PC-9 (cell line): ENCODE results near the gene LRRC8A. TPM values are rescaled to one million over a fixed set of nuclear protein-coding genes. Genes with fewer than 3 reads are reported as not detected.
A peak's percentile ranks its signal among the peaks of the same experiment; 100 is the strongest.

ENCODE experiments used
- BruUV-seq: library from RNA; stranded (reverse); fragments of 400-500 nt; replicated peaks from 2 replicates; lab custom pipeline; 2021; lab: Mats Ljungman, UMichigan
- CTCF ChIA-PET: fragments of 300-600 bp; sonication (Branson Sonifier 250); formaldehyde crosslinking; loops from one replicate; lab custom pipeline; 2022; ENCODE audit warnings: antibody characterized with exemption; lab: Charles Lee
- POLR2A ChIA-PET: fragments of 300-600 bp; sonication (Branson Sonifier 250); formaldehyde crosslinking; loops from one replicate; lab custom pipeline; 2022; ENCODE audit warnings: antibody characterized with exemption; ENCODE audit not compliant: unreplicated experiment; lab: Charles Lee
- DNase-seq, 2 experiments: peaks; one replicate each; pipeline versions ENCODE4 v3.0.0 to v3.0.0-alpha.2; 2015 to 2022; ENCODE audit warnings: mixed read lengths in 1 of 2
- H2AFZ ChIP-seq: fragments of 200-600 bp; sonication (generic); 2 replicates; pipeline ENCODE4 v1.8.1; 2017; ENCODE audit warnings: antibody characterized with exemption
- H3F3A ChIP-seq: fragments of 200-600 bp; sonication (generic); 2 replicates; pipeline ENCODE4 v1.8.1; 2017; ENCODE audit warnings: antibody characterized with exemption, mild to moderate bottlenecking, low read depth; ENCODE audit not compliant: insufficient read depth
- H3K27ac ChIP-seq: fragments of 200-600 bp; sonication (generic); 2 replicates; pipeline ENCODE4 v1.6.1; 2016; ENCODE audit warnings: mixed run types
- H3K27me3 ChIP-seq: fragments of 200-600 bp; sonication (generic); 2 replicates; pipeline ENCODE4 v1.6.1; 2016; ENCODE audit warnings: low read depth, mixed run types; ENCODE audit not compliant: insufficient read depth
- H3K36me3 ChIP-seq: fragments of 200-600 bp; sonication (generic); 2 replicates; pipeline ENCODE4 v1.6.1; 2016; ENCODE audit warnings: low read depth, mixed run types
- H3K4me1 ChIP-seq: fragments of 200-600 bp; sonication (generic); replicated peaks from 2 replicates; pipeline ENCODE4 v1.6.1; 2016; ENCODE audit warnings: mixed run types; ENCODE audit not compliant: insufficient read depth
- H3K4me2 ChIP-seq: fragments of 200-600 bp; sonication (generic); 2 replicates; pipeline ENCODE4 v1.6.1; 2017; ENCODE audit warnings: mixed run types
- H3K4me3 ChIP-seq: fragments of 200-600 bp; sonication (generic); 2 replicates; pipeline ENCODE4 v1.6.1; 2016; ENCODE audit warnings: mixed run types
- H3K79me2 ChIP-seq: fragments of 200-600 bp; sonication (generic); 2 replicates; pipeline ENCODE4 v1.6.1; 2017; ENCODE audit warnings: low read depth, mixed run types
- H3K9me2 ChIP-seq: fragments of 200-600 bp; sonication (generic); 2 replicates; pipeline ENCODE4 v1.8.1; 2017; ENCODE audit warnings: mild to moderate bottlenecking; ENCODE audit not compliant: insufficient read depth
- H3K9me3 ChIP-seq: fragments of 200-600 bp; sonication (generic); 2 replicates; pipeline ENCODE4 v1.8.1; 2016; ENCODE audit warnings: low read depth; ENCODE audit not compliant: insufficient read depth
- H4K20me1 ChIP-seq: fragments of 200-600 bp; sonication (generic); 2 replicates; pipeline ENCODE4 v1.8.1; 2017; ENCODE audit not compliant: insufficient read depth
- EZH2 ChIP-seq: fragments of 200-600 bp; sonication (generic); IDR thresholded peaks from 2 replicates; pipeline ENCODE4 v1.8.0; 2017; ENCODE audit warnings: antibody characterized with exemption, low read depth
- intact Hi-C: fragments of 100-400 bp; cut with micrococcal nuclease; formaldehyde crosslinking; loops from one replicate; pipeline ENCODE4 v1.10.0; 2022; ENCODE audit not compliant: unreplicated experiment
- total RNA-seq: library from RNA; stranded (reverse); gene quantifications from 2 replicates; pipeline ENCODE4 v1.2.3, GENCODE V29; 2021
- TF ChIP-seq, protein P1 (sequence below): fragments of 200-600 bp; sonication (generic); conservative IDR thresholded peaks from 2 replicates; pipeline ENCODE4 v1.6.1; 2017; ENCODE audit warnings: mixed run types, antibody characterized with exemption, mild to moderate bottlenecking, moderate library complexity

LRRC8A gene
- total RNA-seq, 1 experiment from 2014 or later, result 90.3 TPM

DNA sequence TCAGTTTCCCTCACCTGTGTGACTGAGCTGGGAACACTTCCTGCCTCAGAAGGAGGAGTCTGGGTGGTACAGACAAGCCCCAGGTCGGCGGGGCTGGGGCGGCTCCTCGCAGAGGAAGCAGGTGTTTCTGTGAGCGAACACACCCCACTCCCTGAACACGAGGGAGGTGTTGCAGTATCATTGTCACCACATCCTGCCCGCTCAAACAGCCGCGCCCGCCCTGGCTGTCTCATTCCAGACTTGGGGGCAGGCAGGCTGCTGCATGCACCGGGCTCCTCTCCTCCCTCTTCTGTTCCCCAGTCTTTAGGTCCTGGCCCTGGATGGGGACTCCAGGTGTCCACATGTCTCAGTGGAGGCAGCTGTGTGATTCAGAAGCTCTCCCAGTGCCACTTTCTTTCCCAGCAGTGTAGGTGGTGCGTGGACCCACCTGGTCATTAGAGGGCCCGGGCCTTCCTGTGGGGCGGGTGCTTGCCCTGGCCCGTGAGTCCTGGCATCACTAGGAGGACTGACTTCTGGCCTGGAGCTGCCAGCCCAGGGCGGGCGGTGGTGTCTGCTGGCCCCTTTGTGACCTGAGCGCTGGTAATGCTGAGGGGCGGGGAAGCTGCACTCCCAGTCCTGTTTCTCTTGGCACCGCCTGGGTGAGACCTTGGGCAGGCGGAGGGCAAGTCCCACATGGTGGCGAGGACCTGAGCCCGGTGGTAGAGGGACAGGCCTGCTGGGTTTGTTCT is 20.6 kb downstream of the LRRC8A start:
- Histone ChIP-seq H3K9me3 (no peaks in the 10 kb centered on the region), H3F3A (peaks cover 61% of the 10 kb centered on the region), H3K36me3 (0 out of 2 replicates have a peak, but pooled peaks cover 2% of the 10 kb centered on the region), H4K20me1 (no peaks in the 10 kb centered on the region), H3K4me2 (peak overlapping the region; percentile 62), H3K4me1 (peaks cover 67% of the 10 kb centered on the region), H2AFZ (no peak overlapping the region), H3K79me2 (peaks cover 10% of the 10 kb centered on the region; the same call in 1 of the 2 replicates), H3K9me2 (no peaks in the 10 kb centered on the region), H3K27ac (peak overlapping the region; percentile 88), H3K4me3 (no peak overlapping the region; the same call in 1 of the 2 replicates), H3K27me3 (no peaks in the 10 kb centered on the region)
- DNase-seq, result peak; percentile 62 to 93
- CTCF ChIA-PET, result no interaction called here
- intact Hi-C loops, result loop anchor here (1.0 kb wide), 4 partner anchors 10 to 46 kb away; no protein-coding TSS in a partner anchor
- POLR2A ChIA-PET, result interaction anchor here (0.5 to 1.3 kb wide), 7 partner anchors 9 to 1328 kb away, joined by 3 to 19 read pairs (median 6); no protein-coding TSS in a partner anchor
- BruUV-seq, result TSS peak; percentile 62
- TF ChIP-seq EZH2, result no peak
- TF ChIP-seq, protein P1, sequence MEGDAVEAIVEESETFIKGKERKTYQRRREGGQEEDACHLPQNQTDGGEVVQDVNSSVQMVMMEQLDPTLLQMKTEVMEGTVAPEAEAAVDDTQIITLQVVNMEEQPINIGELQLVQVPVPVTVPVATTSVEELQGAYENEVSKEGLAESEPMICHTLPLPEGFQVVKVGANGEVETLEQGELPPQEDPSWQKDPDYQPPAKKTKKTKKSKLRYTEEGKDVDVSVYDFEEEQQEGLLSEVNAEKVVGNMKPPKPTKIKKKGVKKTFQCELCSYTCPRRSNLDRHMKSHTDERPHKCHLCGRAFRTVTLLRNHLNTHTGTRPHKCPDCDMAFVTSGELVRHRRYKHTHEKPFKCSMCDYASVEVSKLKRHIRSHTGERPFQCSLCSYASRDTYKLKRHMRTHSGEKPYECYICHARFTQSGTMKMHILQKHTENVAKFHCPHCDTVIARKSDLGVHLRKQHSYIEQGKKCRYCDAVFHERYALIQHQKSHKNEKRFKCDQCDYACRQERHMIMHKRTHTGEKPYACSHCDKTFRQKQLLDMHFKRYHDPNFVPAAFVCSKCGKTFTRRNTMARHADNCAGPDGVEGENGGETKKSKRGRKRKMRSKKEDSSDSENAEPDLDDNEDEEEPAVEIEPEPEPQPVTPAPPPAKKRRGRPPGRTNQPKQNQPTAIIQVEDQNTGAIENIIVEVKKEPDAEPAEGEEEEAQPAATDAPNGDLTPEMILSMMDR, result no peak

DNA sequence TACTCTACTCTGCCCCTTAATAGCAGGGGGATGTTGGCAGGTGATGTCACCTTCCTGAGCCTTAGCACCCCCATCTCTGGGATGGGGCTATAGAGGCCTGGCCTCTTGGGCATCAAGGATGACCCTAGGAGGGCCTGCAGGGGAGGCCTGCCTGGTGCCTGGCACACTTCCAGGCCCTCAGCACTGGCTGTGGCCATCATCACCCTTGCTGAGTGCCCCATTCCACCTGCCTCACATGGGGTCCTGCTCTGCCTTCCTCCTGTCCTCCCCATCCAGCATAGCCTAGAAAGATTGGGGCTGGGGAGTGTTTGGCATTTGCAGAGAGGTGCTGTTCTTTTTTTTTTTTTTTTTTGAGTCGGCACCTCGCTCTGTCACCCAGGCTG is 21.1 kb downstream of the LRRC8A start:
- Histone ChIP-seq H2AFZ (no peak overlapping the region), H3K27ac (peak overlapping the region; percentile 88), H3K4me3 (no peak overlapping the region), H3K27me3 (no peaks in the 10 kb centered on the region), H3K79me2 (peaks cover 10% of the 10 kb centered on the region; the same call in 1 of the 2 replicates), H3K4me2 (peak overlapping the region; percentile 62), H3K9me3 (no peaks in the 10 kb centered on the region), H3K9me2 (no peaks in the 10 kb centered on the region), H3K36me3 (0 out of 2 replicates have a peak, but pooled peaks cover 6% of the 10 kb centered on the region), H3F3A (peaks cover 61% of the 10 kb centered on the region), H4K20me1 (no peaks in the 10 kb centered on the region), H3K4me1 (peaks cover 66% of the 10 kb centered on the region)
- no peak for DNase-seq
- CTCF ChIA-PET, result interaction anchor here (1.0 kb wide), 1 partner anchor 9 kb away, joined by 5 read pairs; no protein-coding TSS in a partner anchor
- no TSS peak for BruUV-seq
- intact Hi-C loops, result no loop called here
- POLR2A ChIA-PET, result interaction anchor here (0.5 to 1.3 kb wide), 5 partner anchors 9 to 1328 kb away, joined by 3 to 19 read pairs (median 6); no protein-coding TSS in a partner anchor
- no peak for TF ChIP-seq EZH2
- TF ChIP-seq, protein P1, result no peak

DNA sequence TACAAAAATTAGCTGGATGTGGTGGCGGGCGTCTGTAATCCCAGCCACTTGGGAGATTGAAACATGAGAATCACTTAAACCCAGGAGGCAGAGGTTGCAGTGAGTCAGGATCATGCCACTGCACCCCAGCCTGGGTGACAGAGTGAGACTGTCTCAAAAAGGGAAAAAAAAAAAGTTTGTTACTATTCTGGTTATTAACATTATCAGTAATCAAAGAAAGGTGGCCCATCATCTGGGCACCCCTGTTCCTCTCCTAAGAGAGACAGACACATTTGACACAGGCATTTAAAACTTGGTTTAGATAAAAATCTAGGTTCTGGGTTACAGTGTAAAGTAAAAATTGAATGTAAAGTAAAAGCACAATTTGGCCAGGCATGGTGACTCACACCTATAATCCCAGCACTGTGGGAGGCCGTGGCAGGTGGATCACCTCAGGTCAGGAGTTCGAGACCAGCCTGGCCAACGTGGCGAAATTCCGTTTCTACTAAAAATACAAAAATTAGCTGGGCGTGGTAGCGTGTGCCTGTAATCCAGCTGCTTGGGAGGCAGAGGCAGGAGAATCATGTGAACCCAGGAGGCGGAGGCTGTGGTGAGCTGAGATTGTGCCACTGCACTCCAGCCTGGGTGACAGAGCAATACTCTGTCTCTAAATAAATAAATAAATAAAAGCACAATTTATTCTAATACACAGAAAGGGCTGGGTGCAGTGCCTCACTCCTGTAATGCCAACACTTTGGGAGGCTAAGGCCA is 22.1 kb downstream of the LRRC8A start:
- CTCF ChIA-PET, result interaction anchor here (1.0 kb wide), 1 partner anchor 9 kb away, joined by 5 read pairs; no protein-coding TSS in a partner anchor
- no peak overlapping the region for H3K4me3 ChIP-seq
- H3K4me2 ChIP-seq, result peak overlapping the region; percentile 1; the same call in 1 of the 2 replicates

More for the DNA sequence above, 22.1 kb downstream of the LRRC8A start:
- POLR2A ChIA-PET, result interaction anchor here (0.6 to 1.3 kb wide), 3 partner anchors 8 to 33 kb away, joined by 4 to 7 read pairs (median 6); no protein-coding TSS in a partner anchor
- Histone ChIP-seq H3F3A (peaks cover 60% of the 10 kb centered on the region), H3K36me3 (peaks cover 13% of the 10 kb centered on the region; the same call in 1 of the 2 replicates), H2AFZ (no peak overlapping the region), H3K9me2 (no peaks in the 10 kb centered on the region), H3K4me1 (peaks cover 56% of the 10 kb centered on the region), H3K79me2 (peaks cover 13% of the 10 kb centered on the region), H3K27ac (peak overlapping the region; percentile 88), H3K9me3 (no peaks in the 10 kb centered on the region), H4K20me1 (no peaks in the 10 kb centered on the region), H3K27me3 (no peaks in the 10 kb centered on the region)
- peak; percentile 52 to 53 for DNase-seq
- no peak for TF ChIP-seq EZH2
- TF ChIP-seq, protein P1, result no peak
- no TSS peak for BruUV-seq
- intact Hi-C loops, result no loop called here
